Smooth muscle cell (in vitro differentiated cells): ENCODE data around the gene AGPAT4. TPM values are rescaled to one million over a fixed set of nuclear protein-coding genes. Genes with fewer than 3 reads are reported as not detected.

ENCODE experiments used
- DNase-seq: peaks from one replicate; lab custom pipeline; 2025; ENCODE audit not compliant: unreplicated experiment; lab: John Stamatoyannopoulos, UW
- H2AFZ ChIP-seq: fragments of 200-600 bp; sonication (generic); 2 replicates; pipeline ENCODE4 v1.6.0; 2016; ENCODE audit warnings: antibody characterized with exemption, low read depth, mild to moderate bottlenecking
- H3F3A ChIP-seq: fragments of 200-600 bp; sonication (generic); 2 replicates; pipeline ENCODE4 v1.6.0; 2017; ENCODE audit warnings: antibody characterized with exemption, low read depth
- H3K27ac ChIP-seq: fragments of 200-600 bp; sonication (generic); 2 replicates; pipeline ENCODE4 v1.5.1; 2016; ENCODE audit warnings: low read depth, mild to moderate bottlenecking
- H3K27me3 ChIP-seq: fragments of 200-600 bp; sonication (generic); 2 replicates; pipeline ENCODE4 v1.6.1; 2016; ENCODE audit warnings: low read depth, mild to moderate bottlenecking
- H3K36me3 ChIP-seq: fragments of 200-600 bp; sonication (generic); 2 replicates; pipeline ENCODE4 v1.5.1; 2016; ENCODE audit warnings: low read depth
- H3K4me1 ChIP-seq: fragments of 200-600 bp; sonication (generic); 2 replicates; pipeline ENCODE4 v1.5.1; 2016; ENCODE audit warnings: low read depth
- H3K4me2 ChIP-seq: fragments of 200-600 bp; sonication (generic); 2 replicates; pipeline ENCODE4 v1.6.0; 2016; ENCODE audit warnings: mild to moderate bottlenecking
- H3K4me3 ChIP-seq: fragments of 200-600 bp; sonication (generic); 2 replicates; pipeline ENCODE4 v1.5.1; 2016; ENCODE audit warnings: mild to moderate bottlenecking
- H3K79me2 ChIP-seq: fragments of 200-600 bp; sonication (generic); 2 replicates; pipeline ENCODE4 v1.6.0; 2016; ENCODE audit warnings: low read depth, mild to moderate bottlenecking
- H3K9ac ChIP-seq: fragments of 200-600 bp; sonication (generic); 2 replicates; pipeline ENCODE4 v1.6.0; 2016; ENCODE audit warnings: low read depth
- H3K9me3 ChIP-seq: fragments of 200-600 bp; sonication (generic); replicated peaks from 2 replicates; pipeline ENCODE4 v1.5.1; 2016; ENCODE audit warnings: low read depth
- H4K20me1 ChIP-seq: fragments of 200-600 bp; sonication (generic); 2 replicates; pipeline ENCODE4 v1.6.0; 2016; ENCODE audit warnings: low read depth
- CTCF ChIP-seq: fragments of 200-600 bp; sonication (generic); IDR thresholded peaks from 2 replicates; pipeline ENCODE4 v1.5.1; 2017; ENCODE audit warnings: borderline replicate concordance, mild to moderate bottlenecking, antibody characterized with exemption; ENCODE audit not compliant: insufficient read depth, poor library complexity, severe bottlenecking
- WGBS: methylation state at CpG from one replicate; pipeline ENCODE4 v1.1.7; 2016; ENCODE audit warnings: low lambda C conversion rate; 5-methylcytosine and 5-hydroxymethylcytosine counted together
- polyA plus RNA-seq: library from polyadenylated mRNA; unstranded; fragments of >200 nt; fragmentation: Nextera tagmentation; extraction: Ambion mirVana; gene quantifications from 2 replicates; pipeline ENCODE4 v1.2.1, GENCODE V29; 2016
- total RNA-seq: library from RNA; depleted of rRNA; stranded (reverse); fragments of >200 nt; gene quantifications from 2 replicates; pipeline ENCODE4 v1.2.3, GENCODE V29; 2014

Gene AGPAT4
- total and polyA plus RNA-seq, 2 experiments from 2014 or later: 51.4 to 51.8 TPM

- Histone ChIP-seq H3K4me2 (peak overlapping the region; percentile 93), H3F3A (peaks cover 15% of the 10 kb centered on the region), H3K79me2 (peaks cover 40% of the 10 kb centered on the region), H2AFZ (peak overlapping the region; percentile 90), H4K20me1 (peaks cover 38% of the 10 kb centered on the region), H3K27ac (peak overlapping the region; percentile 96), H3K9me3 (no peaks in the 10 kb centered on the region), H3K4me3 (peak overlapping the region; percentile 88), H3K27me3 (no peaks in the 10 kb centered on the region), H3K9ac (peak overlapping the region; percentile 86), H3K36me3 (no peaks in the 10 kb centered on the region), H3K4me1 (peaks cover 25% of the 10 kb centered on the region)
- no peak for DNase-seq
- WGBS: 31% methylated on average over 8 of the region's 8 CpGs
- TF ChIP-seq CTCF: no peak
Observed at GRCh38 chr6:161274488-161274858, 612 bp upstream of the AGPAT4 start.

- Histone ChIP-seq H3K4me1 (peaks cover 34% of the 10 kb centered on the region), H2AFZ (no peak overlapping the region), H4K20me1 (peaks cover 50% of the 10 kb centered on the region), H3K9ac (peak overlapping the region; percentile 98), H3K36me3 (no peaks in the 10 kb centered on the region), H3F3A (peaks cover 15% of the 10 kb centered on the region), H3K79me2 (peaks cover 52% of the 10 kb centered on the region), H3K27ac (peak overlapping the region; percentile 96), H3K4me2 (peak overlapping the region; percentile 93), H3K4me3 (peak overlapping the region; percentile 88), H3K27me3 (no peaks in the 10 kb centered on the region), H3K9me3 (no peaks in the 10 kb centered on the region)
- WGBS: 2% methylated on average over 8 of the region's 11 CpGs
- DNase-seq: no peak
- TF ChIP-seq CTCF: no peak
Observed at GRCh38 chr6:161273274-161273751, 548 bp downstream of the AGPAT4 start.

- peaks cover 34% of the 10 kb centered on the region for H3K4me1 ChIP-seq
- H4K20me1 ChIP-seq: peaks cover 56% of the 10 kb centered on the region
- no peaks in the 10 kb centered on the region for H3K9me3 ChIP-seq
- H3K27me3 ChIP-seq: no peaks in the 10 kb centered on the region
- peak overlapping the region; percentile 93 for H3K4me2 ChIP-seq
- H3K36me3 ChIP-seq: no peaks in the 10 kb centered on the region
- H3F3A ChIP-seq: peaks cover 15% of the 10 kb centered on the region
- TF ChIP-seq CTCF: no peak
- 6% methylated on average over 11 of the region's 11 CpGs for WGBS
- H3K9ac ChIP-seq: peak overlapping the region; percentile 98
- peak overlapping the region; percentile 96 for H3K27ac ChIP-seq
- peaks cover 57% of the 10 kb centered on the region for H3K79me2 ChIP-seq
- no peak for DNase-seq
- peak overlapping the region; percentile 88 for H3K4me3 ChIP-seq
- H2AFZ ChIP-seq: no peak overlapping the region
Observed at GRCh38 chr6:161272635-161273273, 1.1 kb downstream of the AGPAT4 start.
